Measurements from ENCODE around the gene SNX17. TPM values are rescaled to one million over a fixed set of nuclear protein-coding genes. Genes with fewer than 3 reads are reported as not detected.

SNX17 gene
- total and polyA plus RNA-seq, 2 of the 13 experiments (the other 11 are each of a cell fraction or from before 2014, with no cell fraction given), result 75.0 to 109 TPM

DNA sequence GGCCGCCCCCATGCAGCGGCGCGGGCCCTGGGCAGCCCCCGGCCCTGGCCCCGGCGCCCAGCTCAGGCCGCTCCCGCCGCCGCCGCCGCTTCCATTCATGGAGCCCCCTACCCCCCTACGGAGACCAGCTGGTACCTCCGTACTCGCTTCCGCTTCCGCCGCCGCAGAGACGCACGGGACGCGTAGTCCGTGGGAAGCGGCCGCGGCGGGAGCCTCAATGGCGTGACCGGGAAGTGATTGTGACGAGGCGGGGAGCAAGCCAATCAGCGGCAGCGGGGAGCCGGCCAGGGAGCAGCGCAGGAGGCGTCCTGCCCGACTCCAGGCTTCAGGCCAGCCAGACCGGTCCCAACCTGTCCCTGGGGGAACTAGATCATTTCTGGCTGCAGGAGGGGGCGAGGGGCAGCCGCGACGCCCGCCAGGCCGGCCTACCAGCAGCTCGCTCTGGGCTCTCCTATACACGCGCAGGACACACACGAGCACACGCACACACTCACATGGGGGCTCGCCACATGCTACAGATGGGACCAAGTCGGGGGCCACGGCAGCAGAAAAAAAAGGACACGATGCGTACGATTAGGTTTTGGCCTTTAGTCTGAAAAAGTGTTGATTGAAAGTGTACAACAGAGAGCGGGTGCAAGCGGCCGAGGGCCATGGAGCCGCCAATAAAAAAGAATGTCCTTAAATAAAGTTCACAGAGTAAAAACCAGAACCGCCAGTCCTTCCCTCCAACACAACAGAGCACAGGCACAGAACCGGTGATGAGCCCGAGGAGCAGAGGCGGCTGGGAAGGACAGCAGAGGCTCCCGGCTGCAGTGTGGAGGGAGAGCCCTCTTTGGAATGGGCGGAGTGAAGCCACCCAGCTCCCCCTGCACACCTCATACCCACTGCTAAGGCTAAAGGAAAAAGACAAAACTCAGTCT, 10.5 kb downstream of the SNX17 start, which contains the start of gene ZNF513 (continued):
- TF ChIP-seq, protein P1, sequence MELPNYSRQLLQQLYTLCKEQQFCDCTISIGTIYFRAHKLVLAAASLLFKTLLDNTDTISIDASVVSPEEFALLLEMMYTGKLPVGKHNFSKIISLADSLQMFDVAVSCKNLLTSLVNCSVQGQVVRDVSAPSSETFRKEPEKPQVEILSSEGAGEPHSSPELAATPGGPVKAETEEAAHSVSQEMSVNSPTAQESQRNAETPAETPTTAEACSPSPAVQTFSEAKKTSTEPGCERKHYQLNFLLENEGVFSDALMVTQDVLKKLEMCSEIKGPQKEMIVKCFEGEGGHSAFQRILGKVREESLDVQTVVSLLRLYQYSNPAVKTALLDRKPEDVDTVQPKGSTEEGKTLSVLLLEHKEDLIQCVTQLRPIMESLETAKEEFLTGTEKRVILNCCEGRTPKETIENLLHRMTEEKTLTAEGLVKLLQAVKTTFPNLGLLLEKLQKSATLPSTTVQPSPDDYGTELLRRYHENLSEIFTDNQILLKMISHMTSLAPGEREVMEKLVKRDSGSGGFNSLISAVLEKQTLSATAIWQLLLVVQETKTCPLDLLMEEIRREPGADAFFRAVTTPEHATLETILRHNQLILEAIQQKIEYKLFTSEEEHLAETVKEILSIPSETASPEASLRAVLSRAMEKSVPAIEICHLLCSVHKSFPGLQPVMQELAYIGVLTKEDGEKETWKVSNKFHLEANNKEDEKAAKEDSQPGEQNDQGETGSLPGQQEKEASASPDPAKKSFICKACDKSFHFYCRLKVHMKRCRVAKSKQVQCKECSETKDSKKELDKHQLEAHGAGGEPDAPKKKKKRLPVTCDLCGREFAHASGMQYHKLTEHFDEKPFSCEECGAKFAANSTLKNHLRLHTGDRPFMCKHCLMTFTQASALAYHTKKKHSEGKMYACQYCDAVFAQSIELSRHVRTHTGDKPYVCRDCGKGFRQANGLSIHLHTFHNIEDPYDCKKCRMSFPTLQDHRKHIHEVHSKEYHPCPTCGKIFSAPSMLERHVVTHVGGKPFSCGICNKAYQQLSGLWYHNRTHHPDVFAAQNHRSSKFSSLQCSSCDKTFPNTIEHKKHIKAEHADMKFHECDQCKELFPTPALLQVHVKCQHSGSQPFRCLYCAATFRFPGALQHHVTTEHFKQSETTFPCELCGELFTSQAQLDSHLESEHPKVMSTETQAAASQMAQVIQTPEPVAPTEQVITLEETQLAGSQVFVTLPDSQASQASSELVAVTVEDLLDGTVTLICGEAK (IDR thresholded peaks at IDR 0.05), result no peak; the same call in 1 of the 2 replicates
- TF ChIP-seq, protein P1 (CRISPR knock-in tag; IDR thresholded peaks at IDR 0.05), result no peak
- TF ChIP-seq, protein P2, sequence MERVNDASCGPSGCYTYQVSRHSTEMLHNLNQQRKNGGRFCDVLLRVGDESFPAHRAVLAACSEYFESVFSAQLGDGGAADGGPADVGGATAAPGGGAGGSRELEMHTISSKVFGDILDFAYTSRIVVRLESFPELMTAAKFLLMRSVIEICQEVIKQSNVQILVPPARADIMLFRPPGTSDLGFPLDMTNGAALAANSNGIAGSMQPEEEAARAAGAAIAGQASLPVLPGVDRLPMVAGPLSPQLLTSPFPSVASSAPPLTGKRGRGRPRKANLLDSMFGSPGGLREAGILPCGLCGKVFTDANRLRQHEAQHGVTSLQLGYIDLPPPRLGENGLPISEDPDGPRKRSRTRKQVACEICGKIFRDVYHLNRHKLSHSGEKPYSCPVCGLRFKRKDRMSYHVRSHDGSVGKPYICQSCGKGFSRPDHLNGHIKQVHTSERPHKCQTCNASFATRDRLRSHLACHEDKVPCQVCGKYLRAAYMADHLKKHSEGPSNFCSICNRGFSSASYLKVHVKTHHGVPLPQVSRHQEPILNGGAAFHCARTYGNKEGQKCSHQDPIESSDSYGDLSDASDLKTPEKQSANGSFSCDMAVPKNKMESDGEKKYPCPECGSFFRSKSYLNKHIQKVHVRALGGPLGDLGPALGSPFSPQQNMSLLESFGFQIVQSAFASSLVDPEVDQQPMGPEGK (CRISPR knock-in tag; IDR thresholded peaks at IDR 0.05), result peak; percentile 62; the same call in 1 of the 2 replicates
- TF ChIP-seq SALL1 (CRISPR knock-in tag; IDR thresholded peaks at IDR 0.05), result peak; percentile 34; the same call in 1 of the 2 replicates
- TF ChIP-seq ZNF441 (CRISPR knock-in tag; IDR thresholded peaks at IDR 0.05; ENCODE audit: borderline replicate concordance), result no peak
- no peak for TF ChIP-seq MAZ (IDR thresholded peaks at IDR 0.05; ENCODE audit: borderline replicate concordance, low read depth, low read length)
- TF ChIP-seq MAZ (CRISPR knock-in tag; IDR thresholded peaks at IDR 0.05; ENCODE audit: low read depth), result no peak
- no peak for TF ChIP-seq ATM (IDR thresholded peaks at IDR 0.05; ENCODE audit: borderline replicate concordance)
- TF ChIP-seq SAFB2 (CRISPR knock-in tag; IDR thresholded peaks at IDR 0.05; ENCODE audit: borderline replicate concordance, low read depth), result no peak
- TF ChIP-seq ESRRA (CRISPR knock-in tag; IDR thresholded peaks at IDR 0.05; ENCODE audit: low read depth), result 0 out of 2 replicates have a peak, but pooled peaks have one; percentile 13
- TF ChIP-seq AGO2 (optimal IDR thresholded peaks at IDR 0.05; ENCODE audit: low read depth, low read length), result peak; percentile 99
- TF ChIP-seq HMG20A (CRISPR knock-in tag; IDR thresholded peaks at IDR 0.05; ENCODE audit: borderline replicate concordance), result no peak
- TF ChIP-seq, protein P3, sequence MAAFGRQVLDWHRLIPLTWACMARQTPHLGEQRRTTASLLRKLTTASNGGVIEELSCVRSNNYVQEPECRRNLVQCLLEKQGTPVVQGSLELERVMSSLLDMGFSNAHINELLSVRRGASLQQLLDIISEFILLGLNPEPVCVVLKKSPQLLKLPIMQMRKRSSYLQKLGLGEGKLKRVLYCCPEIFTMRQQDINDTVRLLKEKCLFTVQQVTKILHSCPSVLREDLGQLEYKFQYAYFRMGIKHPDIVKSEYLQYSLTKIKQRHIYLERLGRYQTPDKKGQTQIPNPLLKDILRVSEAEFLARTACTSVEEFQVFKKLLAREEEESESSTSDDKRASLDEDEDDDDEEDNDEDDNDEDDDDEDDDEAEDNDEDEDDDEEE (CRISPR knock-in tag; IDR thresholded peaks at IDR 0.05), result peak; percentile 74; the same call in 1 of the 2 replicates
- TF ChIP-seq ZNF101 (CRISPR knock-in tag; IDR thresholded peaks at IDR 0.05; ENCODE audit: borderline replicate concordance, low read depth), result no peak
- no peak for TF ChIP-seq ZNF180 (CRISPR knock-in tag; IDR thresholded peaks at IDR 0.05; ENCODE audit: borderline replicate concordance, low read depth)
- TF ChIP-seq ZNF563 (CRISPR knock-in tag; IDR thresholded peaks at IDR 0.05), result 0 out of 2 replicates have a peak, but pooled peaks have one; percentile 29
- no peak for TF ChIP-seq MAFF (IDR thresholded peaks at IDR 0.05; ENCODE audit: low read depth, low read length)

Data from HepG2 (cell line).